HepG2 (cell line): ENCODE results near the gene SPN.
"Not testable (repeated sequence)": the region's sequence is repeated elsewhere in the genome, so short reads cannot be mapped to it uniquely, and the experiment has no call there.

Experiments
- BORCS8-MEF2B ChIP-seq: sonication (generic); formaldehyde crosslinking; IDR thresholded peaks from 2 replicates; pipeline ENCODE4 v1.8.0; 2022; ENCODE audit warnings: mild to moderate bottlenecking, missing genetic modification reagents
- ZNF563 ChIP-seq: sonication (generic); formaldehyde crosslinking; IDR thresholded peaks from 2 replicates; pipeline ENCODE4 v1.8.0; 2022; ENCODE audit warnings: mild to moderate bottlenecking, moderate library complexity, missing genetic modification reagents
- TF ChIP-seq, protein P1 (sequence below): sonication (generic); formaldehyde crosslinking; IDR thresholded peaks from 2 replicates; pipeline ENCODE4 v1.5.0; 2020; ENCODE audit warnings: mild to moderate bottlenecking, missing genetic modification reagents, moderate library complexity

- not testable (repeated sequence) for TF ChIP-seq ZNF563 (CRISPR knock-in tag); BORCS8-MEF2B
- TF ChIP-seq, protein P1, sequence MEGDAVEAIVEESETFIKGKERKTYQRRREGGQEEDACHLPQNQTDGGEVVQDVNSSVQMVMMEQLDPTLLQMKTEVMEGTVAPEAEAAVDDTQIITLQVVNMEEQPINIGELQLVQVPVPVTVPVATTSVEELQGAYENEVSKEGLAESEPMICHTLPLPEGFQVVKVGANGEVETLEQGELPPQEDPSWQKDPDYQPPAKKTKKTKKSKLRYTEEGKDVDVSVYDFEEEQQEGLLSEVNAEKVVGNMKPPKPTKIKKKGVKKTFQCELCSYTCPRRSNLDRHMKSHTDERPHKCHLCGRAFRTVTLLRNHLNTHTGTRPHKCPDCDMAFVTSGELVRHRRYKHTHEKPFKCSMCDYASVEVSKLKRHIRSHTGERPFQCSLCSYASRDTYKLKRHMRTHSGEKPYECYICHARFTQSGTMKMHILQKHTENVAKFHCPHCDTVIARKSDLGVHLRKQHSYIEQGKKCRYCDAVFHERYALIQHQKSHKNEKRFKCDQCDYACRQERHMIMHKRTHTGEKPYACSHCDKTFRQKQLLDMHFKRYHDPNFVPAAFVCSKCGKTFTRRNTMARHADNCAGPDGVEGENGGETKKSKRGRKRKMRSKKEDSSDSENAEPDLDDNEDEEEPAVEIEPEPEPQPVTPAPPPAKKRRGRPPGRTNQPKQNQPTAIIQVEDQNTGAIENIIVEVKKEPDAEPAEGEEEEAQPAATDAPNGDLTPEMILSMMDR (CRISPR knock-in tag), result not testable (repeated sequence)
These were observed 33.7 kb upstream of the SPN start for GRCh38 chr16:29629318-29629717.
